HUDEP-2 (cell line): Measurements from ENCODE around the gene ENPP3.

Experiments
- DNase-seq, 76 experiments: peaks; one replicate each; lab custom pipeline; 2025; ENCODE audit not compliant: unreplicated experiment in 76 of 76; lab: John Stamatoyannopoulos, UW

Gene ENPP3

GRCh38 chr6:131642565-131642964, 5.5 kb downstream of the ENPP3 start:
- no peak for DNase-seq

GRCh38 chr6:131642987-131643611, 6.0 kb downstream of the ENPP3 start:
- peak in 3 of 76 experiments; percentile 18 to 46 (median 44) for DNase-seq

- peak in 6 of 76 experiments; percentile 17 to 50 (median 32) for DNase-seq
Measured at GRCh38 chr6:131643855-131644460, 6.9 kb downstream of the ENPP3 start.

- DNase-seq: peak in 3 of 76 experiments; percentile 18 to 39 (median 33)
Measured at GRCh38 chr6:131644921-131645320, 7.8 kb downstream of the ENPP3 start.

- DNase-seq: peak in 2 of 76 experiments; percentile 42 to 56
Measured at GRCh38 chr6:131645846-131646245, 8.7 kb downstream of the ENPP3 start.

GRCh38 chr6:131646249-131646670, 9.2 kb downstream of the ENPP3 start:
- peak in 66 of 76 experiments; percentile 19 to 94 (median 62) for DNase-seq

- DNase-seq: no peak
Measured at GRCh38 chr6:131651782-131652181, 14.7 kb downstream of the ENPP3 start.

- no peak for DNase-seq
Measured at GRCh38 chr6:131652472-131652871, 15.4 kb downstream of the ENPP3 start.

- DNase-seq: no peak
Measured at GRCh38 chr6:131654326-131654725, 17.2 kb downstream of the ENPP3 start.

GRCh38 chr6:131655387-131655786, 18.3 kb downstream of the ENPP3 start:
- no peak for DNase-seq

- DNase-seq: no peak
Measured at GRCh38 chr6:131655951-131656350, 18.8 kb downstream of the ENPP3 start.

GRCh38 chr6:131656667-131657066, 19.6 kb downstream of the ENPP3 start:
- DNase-seq: no peak

- DNase-seq: no peak
Measured at GRCh38 chr6:131657222-131657621, 20.1 kb downstream of the ENPP3 start.

- DNase-seq: peak in 34 of 76 experiments; percentile 6 to 68 (median 42)
Measured at GRCh38 chr6:131657630-131658111, 20.6 kb downstream of the ENPP3 start.

GRCh38 chr6:131658287-131658686, 21.2 kb downstream of the ENPP3 start:
- DNase-seq: no peak

GRCh38 chr6:131660195-131660594, 23.1 kb downstream of the ENPP3 start:
- peak in 6 of 76 experiments; percentile 22 to 49 (median 28) for DNase-seq

GRCh38 chr6:131663578-131664165, 26.6 kb downstream of the ENPP3 start:
- no peak for DNase-seq

GRCh38 chr6:131669891-131670290, 32.8 kb downstream of the ENPP3 start:
- no peak for DNase-seq

GRCh38 chr6:131673184-131673583, 36.1 kb downstream of the ENPP3 start:
- no peak for DNase-seq

- no peak for DNase-seq
Measured at GRCh38 chr6:131678442-131678841, 41.3 kb downstream of the ENPP3 start.

- no peak for DNase-seq
Measured at GRCh38 chr6:131680868-131681267, 43.8 kb downstream of the ENPP3 start.

GRCh38 chr6:131681585-131681984, 44.5 kb downstream of the ENPP3 start:
- no peak for DNase-seq
